Measurements from ENCODE around the gene OR7G2.

- TF ChIP-seq POLR2A (IDR thresholded peaks at IDR 0.05), result no peak
- no peak for TF ChIP-seq CTCF (IDR thresholded peaks at IDR 0.05)
Observed at GRCh38 chr19:9151367-9151766, 44.1 kb upstream of the OR7G2 start.

Measured in suprapubic skin (tissue), 3 donors.